ENCODE measurements around the gene CYB5RL. TPM values are rescaled to one million over a fixed set of nuclear protein-coding genes. Genes with fewer than 3 reads are reported as not detected.

The CYB5RL gene
- total RNA-seq, 2 donors from 2014 or later, result 3.6 to 12.1 TPM

DNA sequence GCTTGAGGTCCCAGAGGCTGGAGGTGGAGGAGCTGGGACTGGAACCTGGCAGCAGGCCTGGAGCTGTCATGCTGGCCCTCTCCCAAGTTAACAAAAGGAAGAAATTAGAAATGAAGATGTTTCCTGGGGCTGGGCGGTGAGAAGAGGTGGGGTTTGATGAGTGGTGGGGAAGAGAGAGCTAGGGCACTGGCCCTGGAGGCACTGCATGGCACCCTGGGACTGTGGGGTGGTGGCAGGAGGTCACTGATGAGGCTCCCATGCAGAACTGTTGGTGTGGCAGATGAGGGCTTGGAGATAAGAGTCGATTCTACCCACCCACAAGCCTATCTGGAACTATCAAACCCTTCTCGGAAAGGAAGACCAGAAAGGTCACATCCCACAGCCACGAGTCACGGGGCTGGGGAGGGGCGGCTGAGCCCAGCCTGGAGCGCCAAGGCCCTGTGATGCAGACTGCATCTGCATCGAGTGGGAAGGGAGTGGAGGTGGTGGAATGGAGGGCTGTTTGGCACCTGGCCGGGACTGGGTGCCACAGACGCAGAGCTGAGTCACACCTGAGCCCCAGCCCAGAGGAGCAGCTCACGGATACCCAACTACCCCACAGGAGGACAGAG is 29.6 kb upstream of the CYB5RL start:
- H3K4me3 ChIP-seq, result no peak overlapping the region
- no peaks in the 10 kb centered on the region for H3K9me3 ChIP-seq
- intact Hi-C loops (cut with DNase I), result no loop called here
- DNase-seq, result no peak
- H3K27me3 ChIP-seq, result no peaks in the 10 kb centered on the region
- TF ChIP-seq, protein P1, sequence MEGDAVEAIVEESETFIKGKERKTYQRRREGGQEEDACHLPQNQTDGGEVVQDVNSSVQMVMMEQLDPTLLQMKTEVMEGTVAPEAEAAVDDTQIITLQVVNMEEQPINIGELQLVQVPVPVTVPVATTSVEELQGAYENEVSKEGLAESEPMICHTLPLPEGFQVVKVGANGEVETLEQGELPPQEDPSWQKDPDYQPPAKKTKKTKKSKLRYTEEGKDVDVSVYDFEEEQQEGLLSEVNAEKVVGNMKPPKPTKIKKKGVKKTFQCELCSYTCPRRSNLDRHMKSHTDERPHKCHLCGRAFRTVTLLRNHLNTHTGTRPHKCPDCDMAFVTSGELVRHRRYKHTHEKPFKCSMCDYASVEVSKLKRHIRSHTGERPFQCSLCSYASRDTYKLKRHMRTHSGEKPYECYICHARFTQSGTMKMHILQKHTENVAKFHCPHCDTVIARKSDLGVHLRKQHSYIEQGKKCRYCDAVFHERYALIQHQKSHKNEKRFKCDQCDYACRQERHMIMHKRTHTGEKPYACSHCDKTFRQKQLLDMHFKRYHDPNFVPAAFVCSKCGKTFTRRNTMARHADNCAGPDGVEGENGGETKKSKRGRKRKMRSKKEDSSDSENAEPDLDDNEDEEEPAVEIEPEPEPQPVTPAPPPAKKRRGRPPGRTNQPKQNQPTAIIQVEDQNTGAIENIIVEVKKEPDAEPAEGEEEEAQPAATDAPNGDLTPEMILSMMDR (IDR thresholded peaks at IDR 0.05), result no peak
- H3K9ac ChIP-seq (ENCODE audit: low read depth in 2 of 2, low read length in 2 of 2), result no peak overlapping the region
- H3K36me3 ChIP-seq, result no peaks in the 10 kb centered on the region
- no peaks in the 10 kb centered on the region for H3K4me1 ChIP-seq
- H3K27ac ChIP-seq, result no peak overlapping the region

DNA sequence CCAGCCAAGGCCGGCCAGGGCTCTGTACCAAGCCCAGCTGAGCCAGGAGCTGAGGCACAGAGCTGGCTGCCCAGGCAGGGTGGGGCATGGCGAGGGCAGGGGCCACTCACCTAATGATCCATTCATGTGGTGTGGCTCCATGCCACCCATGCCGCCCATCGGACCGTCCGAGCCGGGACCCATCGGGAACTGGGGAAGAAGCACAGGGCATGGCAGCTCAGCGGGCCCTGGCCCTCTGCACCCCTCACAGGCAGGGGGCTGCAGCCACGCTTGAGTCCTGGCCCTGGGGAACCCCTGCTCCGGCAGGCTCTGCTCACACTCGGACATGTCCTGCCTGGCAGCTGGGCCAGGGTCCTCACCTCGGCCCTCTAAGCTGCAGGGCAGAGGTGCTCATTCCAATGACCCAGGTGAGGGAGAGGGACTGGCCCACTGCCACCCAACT is 28.8 kb upstream of the CYB5RL start:
- TF ChIP-seq, protein P1 (IDR thresholded peaks at IDR 0.05), result no peak
- Histone ChIP-seq H3K4me1 (no peaks in the 10 kb centered on the region), H3K27ac (no peak overlapping the region), H3K4me3 (no peak overlapping the region), H3K9me3 (no peaks in the 10 kb centered on the region), H3K36me3 (no peaks in the 10 kb centered on the region), H3K27me3 (no peaks in the 10 kb centered on the region), H3K9ac (ENCODE audit: low read depth in 2 of 2, low read length in 2 of 2) (no peak overlapping the region)
- intact Hi-C loops (cut with DNase I), result no loop called here
- DNase-seq, result no peak

DNA sequence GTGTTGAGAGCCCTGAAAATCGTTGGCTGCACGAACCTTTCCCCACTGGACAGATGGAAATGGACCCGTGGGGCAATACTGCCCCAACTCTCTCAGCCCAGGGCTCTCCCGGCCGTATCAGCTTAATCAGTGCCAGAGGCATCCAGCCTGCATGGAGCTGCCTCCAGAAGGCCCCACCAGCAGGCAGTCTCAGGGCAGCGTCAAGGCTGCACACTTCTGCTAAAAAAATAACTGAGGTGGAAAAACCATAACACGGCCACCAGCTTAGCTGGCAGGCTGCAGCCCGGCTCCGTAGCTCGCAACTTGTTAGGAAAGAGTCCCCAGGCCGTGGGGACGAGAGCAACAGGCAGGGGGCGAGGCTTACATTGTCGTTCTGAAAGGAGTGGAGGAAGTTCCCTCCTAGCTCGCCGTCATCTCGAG is 28.1 kb upstream of the CYB5RL start:
- H3K4me3 ChIP-seq, result no peak overlapping the region
- TF ChIP-seq, protein P1 (IDR thresholded peaks at IDR 0.05), result no peak
- intact Hi-C loops (cut with DNase I), result no loop called here
- H3K36me3 ChIP-seq, result no peaks in the 10 kb centered on the region
- no peaks in the 10 kb centered on the region for H3K9me3 ChIP-seq
- no peak overlapping the region for H3K27ac ChIP-seq
- DNase-seq, result no peak
- no peak overlapping the region for H3K9ac ChIP-seq (ENCODE audit: low read depth in 2 of 2, low read length in 2 of 2)
- no peaks in the 10 kb centered on the region for H3K4me1 ChIP-seq
- H3K27me3 ChIP-seq, result no peaks in the 10 kb centered on the region

DNA sequence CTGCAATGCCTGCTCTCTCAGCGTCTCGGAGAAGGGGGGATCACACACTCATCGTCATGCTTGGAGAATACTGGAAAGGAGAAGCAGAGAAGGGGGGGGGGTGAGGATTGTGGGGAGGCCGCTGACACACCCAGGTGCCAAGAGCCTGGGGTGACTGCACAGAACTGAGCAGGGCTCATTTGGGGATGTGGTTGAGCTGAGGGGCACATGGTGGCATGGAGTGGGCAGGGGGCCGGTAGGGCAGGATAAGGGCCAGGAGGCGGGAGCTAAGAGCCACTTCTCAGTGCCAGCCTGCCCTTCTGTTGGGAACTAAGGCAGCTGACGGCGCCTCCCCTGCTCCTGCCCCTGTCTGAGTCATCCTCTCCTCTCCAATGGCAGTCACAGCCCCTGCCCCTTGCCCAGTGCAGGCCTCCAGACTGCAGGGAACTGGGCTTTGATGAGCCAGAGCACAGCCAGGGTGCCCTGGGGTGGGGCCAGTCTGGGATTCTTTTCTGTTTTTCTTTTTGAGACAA is 27.3 kb upstream of the CYB5RL start:
- no peaks in the 10 kb centered on the region for H3K9me3 ChIP-seq
- no peaks in the 10 kb centered on the region for H3K27me3 ChIP-seq
- H3K9ac ChIP-seq (ENCODE audit: low read depth in 2 of 2, low read length in 2 of 2), result no peak overlapping the region
- TF ChIP-seq, protein P1 (IDR thresholded peaks at IDR 0.05), result no peak
- H3K4me3 ChIP-seq, result no peak overlapping the region
- intact Hi-C loops (cut with DNase I), result no loop called here
- no peaks in the 10 kb centered on the region for H3K36me3 ChIP-seq
- no peaks in the 10 kb centered on the region for H3K4me1 ChIP-seq
- H3K27ac ChIP-seq, result no peak overlapping the region
- no peak for DNase-seq

DNA sequence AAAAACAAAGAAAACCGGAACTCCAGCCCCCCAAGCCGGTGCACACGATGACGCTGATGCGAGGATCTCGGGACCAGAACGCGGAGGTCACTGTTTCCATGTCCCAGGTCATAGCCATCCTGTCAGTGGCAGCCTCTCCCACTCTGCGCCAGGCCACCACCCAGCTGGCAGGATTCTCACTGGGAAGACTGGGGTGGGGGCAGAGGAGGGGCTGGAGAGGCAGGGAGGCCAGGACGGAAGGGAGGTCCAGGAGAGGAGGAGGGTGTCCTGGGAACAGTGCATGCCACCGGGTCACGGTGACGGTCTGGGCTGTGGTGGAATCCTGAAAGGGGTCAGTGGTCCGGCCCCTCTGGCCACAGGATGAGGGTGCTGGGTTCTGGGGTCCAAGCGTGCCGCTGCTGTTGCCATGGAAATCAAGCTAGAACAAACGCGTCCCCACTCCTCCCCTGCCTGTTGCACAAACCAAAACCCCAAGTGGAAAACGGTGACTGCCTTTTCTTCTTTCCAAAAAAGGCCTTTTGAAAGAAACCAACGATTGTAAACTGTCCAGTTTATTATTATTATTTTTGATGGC is 26.2 kb upstream of the CYB5RL start:
- no peak for DNase-seq
- TF ChIP-seq, protein P1 (IDR thresholded peaks at IDR 0.05), result no peak
- no peak overlapping the region for H3K4me3 ChIP-seq
- H3K9me3 ChIP-seq, result no peaks in the 10 kb centered on the region
- no peaks in the 10 kb centered on the region for H3K27me3 ChIP-seq
- H3K36me3 ChIP-seq, result no peaks in the 10 kb centered on the region
- no peaks in the 10 kb centered on the region for H3K4me1 ChIP-seq
- intact Hi-C loops (cut with DNase I), result no loop called here
- no peak overlapping the region for H3K27ac ChIP-seq
- H3K9ac ChIP-seq (ENCODE audit: low read depth in 2 of 2, low read length in 2 of 2), result no peak overlapping the region

All from colonic mucosa (tissue), 4 donors.